HG02759 (cell line): ENCODE measurements around the gene SMARCE1.
"Not testable (repeated sequence)": the region's sequence is repeated elsewhere in the genome, so short reads cannot be mapped to it uniquely, and the experiment has no call there.

ENCODE experiments used
- ATAC-seq: cut with Tn5 transposase; IDR thresholded peaks from one replicate; pipeline ENCODE4 v1.9.1; 2021; ENCODE audit warnings: mild to moderate bottlenecking, moderate library complexity; ENCODE audit not compliant: unreplicated experiment

The SMARCE1 gene

DNA sequence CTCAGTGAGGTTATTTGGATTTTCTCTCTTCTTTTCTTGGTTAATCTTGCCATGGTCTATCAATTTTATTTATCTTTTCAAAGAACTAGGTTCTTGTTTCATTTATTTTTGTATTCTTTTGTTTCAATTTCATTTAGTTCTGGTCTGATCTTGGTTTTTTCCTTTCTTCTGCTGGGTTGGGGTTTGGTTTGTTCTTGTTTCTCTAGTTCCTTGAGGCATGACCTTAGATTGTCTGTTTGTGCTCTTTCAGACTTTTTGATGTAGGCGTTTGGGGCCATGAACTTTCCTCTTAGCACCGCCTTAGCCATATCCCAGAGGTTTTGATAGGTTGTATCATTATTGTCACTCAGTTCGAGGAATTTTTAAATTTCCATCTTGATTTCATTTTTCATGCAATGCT, 61.4 kb downstream of the SMARCE1 start:
- not testable (repeated sequence) for ATAC-seq

DNA sequence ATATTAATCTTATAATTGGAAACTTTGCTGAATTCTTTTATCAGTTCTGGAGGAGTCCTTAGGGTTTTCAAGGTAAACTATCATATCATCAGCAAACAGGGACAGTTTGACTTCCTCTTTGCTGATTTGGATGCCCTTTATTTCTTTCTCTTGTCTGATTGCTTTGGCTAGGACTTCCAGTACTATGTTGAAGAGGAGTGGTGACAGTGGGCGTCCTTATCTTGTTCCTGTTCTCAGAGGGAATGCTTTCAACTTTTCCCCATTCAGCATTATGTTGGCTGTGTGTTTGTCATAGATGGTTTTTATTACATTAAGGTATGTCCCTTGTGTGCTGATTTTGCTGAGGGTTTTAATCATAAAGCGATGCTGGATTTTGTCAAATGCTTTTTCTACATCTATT, 62.7 kb downstream of the SMARCE1 start:
- not testable (repeated sequence) for ATAC-seq

DNA sequence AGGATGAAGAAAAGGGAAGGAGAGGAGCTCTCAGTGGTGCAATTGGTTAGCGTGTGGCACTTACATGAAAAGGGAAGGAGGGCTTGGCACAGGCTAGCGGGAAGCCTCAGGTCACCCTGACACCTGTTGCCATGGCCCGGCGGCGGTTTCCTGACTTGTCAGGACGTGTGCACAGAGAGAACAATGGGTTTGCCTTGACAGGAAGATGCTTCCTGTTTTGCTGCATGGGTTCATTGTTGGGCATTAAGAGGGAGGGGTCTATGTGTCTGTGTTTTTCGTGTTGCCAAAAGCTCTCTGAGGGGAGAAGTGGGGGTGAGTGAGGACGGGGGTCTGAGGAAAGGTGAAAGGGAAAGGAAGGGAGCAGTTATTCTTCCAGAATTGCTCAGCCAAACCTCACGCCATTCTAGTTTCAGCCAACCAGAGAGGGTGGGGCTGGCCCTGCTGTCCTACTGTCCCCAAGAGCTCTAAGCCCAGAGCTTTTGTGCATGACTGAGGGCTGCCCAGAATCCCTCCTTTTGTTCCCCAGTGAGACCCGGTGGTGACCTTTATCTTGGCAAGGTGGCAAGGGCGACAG, 65.2 kb downstream of the SMARCE1 start:
- peak; percentile 93 for ATAC-seq

DNA sequence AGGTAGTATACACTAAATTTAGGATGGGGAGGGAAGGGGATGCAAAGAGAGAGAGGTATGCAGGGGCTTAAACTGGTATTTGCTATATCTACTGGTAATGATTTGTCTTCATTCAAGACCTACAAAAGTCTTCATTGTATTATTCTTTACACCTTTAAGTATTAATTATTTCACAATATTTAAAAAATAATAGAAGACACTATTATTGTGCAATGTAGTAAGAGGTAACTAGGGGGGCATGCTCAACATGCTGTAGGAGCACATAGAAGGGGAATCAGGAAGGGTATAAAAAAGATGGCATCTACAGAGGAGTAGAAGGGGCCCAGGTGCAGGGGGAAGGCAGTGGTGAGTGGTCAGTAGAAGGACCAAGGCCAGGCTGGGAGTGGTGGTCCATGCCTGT, 67.5 kb downstream of the SMARCE1 start:
- no peak for ATAC-seq

DNA sequence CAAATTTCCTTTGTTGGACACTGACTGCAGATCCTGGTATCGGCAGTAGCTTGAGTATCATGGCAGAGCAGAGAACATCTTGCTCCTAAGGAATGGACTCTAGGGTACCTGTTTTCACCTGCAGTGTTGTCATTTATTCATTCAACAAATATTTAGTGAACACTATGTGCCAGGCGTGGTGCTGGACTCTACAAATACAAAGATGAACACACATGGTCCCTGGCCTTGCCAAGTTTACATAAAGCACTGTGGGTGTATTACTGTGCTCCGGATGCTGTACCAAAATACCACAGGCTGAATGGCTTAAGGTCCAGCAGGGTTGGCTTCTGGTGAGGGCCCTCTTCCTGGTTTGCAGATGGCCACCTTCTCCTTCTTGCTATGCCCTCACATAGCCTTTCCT, 68.1 kb downstream of the SMARCE1 start:
- no peak for ATAC-seq

DNA sequence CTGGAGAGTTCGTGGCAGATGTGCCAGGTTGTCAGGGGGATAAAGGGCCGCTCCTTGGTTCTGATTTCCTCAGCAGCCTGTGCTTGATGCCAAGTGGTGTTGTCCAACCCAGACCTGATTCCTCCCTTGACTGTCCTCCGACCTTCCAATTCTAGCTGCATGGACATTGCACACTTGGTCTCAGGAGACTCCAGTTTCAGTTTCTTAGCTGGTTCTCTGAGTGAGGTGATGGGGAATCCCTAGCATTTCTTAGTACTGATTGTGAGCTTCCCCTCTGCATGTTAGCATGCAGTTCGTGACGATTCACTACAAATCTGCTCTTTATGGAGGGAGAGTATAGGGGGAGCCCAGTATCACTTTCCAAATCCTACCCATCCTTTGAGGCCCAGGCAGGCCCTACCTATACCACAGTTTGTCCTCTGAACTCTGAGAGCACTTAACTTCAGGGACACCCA, 70.0 kb downstream of the SMARCE1 start:
- peak; percentile 38 for ATAC-seq

DNA sequence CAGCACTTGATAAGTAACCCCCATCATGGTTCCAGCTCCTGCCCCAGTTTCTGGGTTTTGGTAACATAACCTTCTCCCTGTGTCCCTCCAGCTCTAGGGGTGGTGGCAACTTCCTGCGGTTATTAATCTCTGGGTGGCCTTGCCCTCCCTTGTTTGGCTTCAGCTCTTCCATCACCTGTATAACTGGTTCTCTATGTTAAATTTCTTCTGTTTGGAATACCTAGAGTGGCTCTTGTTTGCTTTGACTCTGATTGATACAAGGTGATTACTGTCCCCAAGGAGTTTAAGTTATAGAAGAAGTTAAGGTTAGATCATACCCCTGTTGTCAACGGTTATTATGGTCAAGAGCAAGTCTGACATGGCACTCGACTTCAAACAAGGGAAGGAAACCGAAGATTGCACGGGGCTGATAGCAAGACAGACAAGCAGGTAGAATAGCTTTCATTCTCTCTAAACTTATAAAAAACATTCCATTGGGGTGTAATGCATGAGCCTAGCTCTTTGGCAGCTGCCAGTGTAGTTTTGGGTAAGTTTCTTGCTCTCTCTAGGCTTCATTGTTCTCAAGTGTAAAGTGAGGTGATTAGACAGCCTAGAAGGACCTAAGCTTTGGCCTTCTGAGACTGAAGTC, 71.4 kb downstream of the SMARCE1 start:
- no peak for ATAC-seq
